ENCODE measurements around the gene ZDHHC14. TPM values are rescaled to one million over a fixed set of nuclear protein-coding genes. Genes with fewer than 3 reads are reported as not detected.
A peak's percentile ranks its signal among the peaks of the same experiment; 100 is the strongest.

ZDHHC14 gene
- total RNA-seq, 2 donors from 2014 or later = 8.8 to 11.6 TPM

- intact Hi-C loops (cut with DNase I, micrococcal nuclease) = no loop called here
- ATAC-seq = no peak
- DNase-seq = no peak
These were observed 271.8 kb downstream of the ZDHHC14 start for GRCh38 chr6:157652601-157653363.

- DNase-seq (no peak), ATAC-seq (no peak)
- intact Hi-C loops (cut with DNase I, micrococcal nuclease) = no loop called here
These were observed 272.5 kb downstream of the ZDHHC14 start for GRCh38 chr6:157653521-157653920.

- ATAC-seq (no peak), DNase-seq (no peak)
- intact Hi-C loops (cut with DNase I, micrococcal nuclease) = no loop called here
These were observed 274.1 kb downstream of the ZDHHC14 start for GRCh38 chr6:157655139-157655538.

- intact Hi-C loops (cut with DNase I, micrococcal nuclease) = no loop called here
These were observed 275.5 kb downstream of the ZDHHC14 start for GRCh38 chr6:157656437-157656997.

GRCh38 chr6:157657754-157658153 lies 276.8 kb downstream of the ZDHHC14 start:
- intact Hi-C loops (cut with DNase I, micrococcal nuclease) = no loop called here
- DNase-seq (no peak), ATAC-seq (no peak)

More at GRCh38 chr6:157656437-157656997, 275.5 kb downstream of the ZDHHC14 start:
- no peak for DNase-seq
- no peak for ATAC-seq

- intact Hi-C loops (cut with DNase I, micrococcal nuclease) = no loop called here
- ATAC-seq (no peak), DNase-seq (no peak)
These were observed 277.3 kb downstream of the ZDHHC14 start for GRCh38 chr6:157658301-157658700.

GRCh38 chr6:157659536-157660271 lies 278.7 kb downstream of the ZDHHC14 start:
- intact Hi-C loops (cut with DNase I, micrococcal nuclease) = no loop called here
- DNase-seq = no peak
- no peak for ATAC-seq

- ATAC-seq (no peak), DNase-seq (no peak)
- intact Hi-C loops (cut with DNase I, micrococcal nuclease) = no loop called here
These were observed 279.4 kb downstream of the ZDHHC14 start for GRCh38 chr6:157660414-157660813.

GRCh38 chr6:157661652-157662051 lies 280.7 kb downstream of the ZDHHC14 start:
- DNase-seq = no peak
- intact Hi-C loops (cut with DNase I, micrococcal nuclease) = no loop called here
- peak; percentile 64 for ATAC-seq

- ATAC-seq (no peak), DNase-seq (no peak)
- intact Hi-C loops (cut with DNase I, micrococcal nuclease) = no loop called here
These were observed 282.3 kb downstream of the ZDHHC14 start for GRCh38 chr6:157663261-157663660.

GRCh38 chr6:157665180-157665579 lies 284.2 kb downstream of the ZDHHC14 start:
- intact Hi-C loops (cut with DNase I, micrococcal nuclease) = loop anchor here in 1 of 2 donors (5.0 kb wide), 1 partner anchor 348 kb away; no protein-coding TSS in a partner anchor
- peak; percentile 81 for ATAC-seq
- no peak for DNase-seq

- DNase-seq (no peak), ATAC-seq (no peak)
- intact Hi-C loops (cut with DNase I, micrococcal nuclease) = loop anchor here in 1 of 2 donors (5.0 kb wide), 1 partner anchor 349 kb away; no protein-coding TSS in a partner anchor
These were observed 285.7 kb downstream of the ZDHHC14 start for GRCh38 chr6:157666729-157667128.

GRCh38 chr6:157667211-157668008 lies 286.4 kb downstream of the ZDHHC14 start:
- DNase-seq (peak in 1 of 2 donors; percentile 47), ATAC-seq (peak; percentile 58)
- intact Hi-C loops (cut with DNase I, micrococcal nuclease) = loop anchor here in 1 of 2 donors (5.0 kb wide), 1 partner anchor 350 kb away; no protein-coding TSS in a partner anchor

- DNase-seq = no peak
- ATAC-seq = no peak
- intact Hi-C loops (cut with DNase I, micrococcal nuclease) = loop anchor here in 1 of 2 donors (5.0 kb wide), 1 partner anchor 351 kb away; no protein-coding TSS in a partner anchor
These were observed 287.0 kb downstream of the ZDHHC14 start for GRCh38 chr6:157668009-157668401.

GRCh38 chr6:157668713-157669112 lies 287.7 kb downstream of the ZDHHC14 start:
- ATAC-seq = no peak
- intact Hi-C loops (cut with DNase I, micrococcal nuclease) = loop anchor here in 1 of 2 donors (5.0 kb wide), 1 partner anchor 351 kb away; no protein-coding TSS in a partner anchor
- no peak for DNase-seq

GRCh38 chr6:157669323-157669722 lies 288.3 kb downstream of the ZDHHC14 start:
- ATAC-seq (no peak), DNase-seq (no peak)
- intact Hi-C loops (cut with DNase I, micrococcal nuclease) = loop anchor here in 1 of 2 donors (5.0 kb wide), 1 partner anchor 352 kb away; no protein-coding TSS in a partner anchor

GRCh38 chr6:157669747-157670216 lies 288.8 kb downstream of the ZDHHC14 start:
- DNase-seq = peak; percentile 71 to 80
- peak; percentile 88 for ATAC-seq
- intact Hi-C loops (cut with DNase I, micrococcal nuclease) = loop anchor here in 1 of 2 donors (5.0 kb wide), 1 partner anchor 352 kb away; no protein-coding TSS in a partner anchor

GRCh38 chr6:157670466-157671186 lies 289.6 kb downstream of the ZDHHC14 start:
- intact Hi-C loops (cut with DNase I, micrococcal nuclease) = no loop called here
- no peak for DNase-seq
- no peak for ATAC-seq
